ENCODE measurements around the gene SLC2A10.

Gene SLC2A10

GRCh38 chr20:46757135-46757534 is 47.7 kb downstream of the SLC2A10 start:
- TF ChIP-seq MYC (IDR thresholded peaks at IDR 0.05; ENCODE audit: low read depth, low read length) (no peak), MAX (IDR thresholded peaks at IDR 0.05; ENCODE audit: low read depth, low read length) (no peak), POLR2A (IDR thresholded peaks at IDR 0.05; ENCODE audit: extremely low read depth, insufficient read length) (no peak), CTCF (IDR thresholded peaks at IDR 0.05; ENCODE audit: low read depth, low read length) (no peak)
- H3K4me3 ChIP-seq (ENCODE audit: low read depth, low read length): no peak overlapping the region
- DNase-seq (ENCODE audit: low read depth): no peak

- TF ChIP-seq MYC (IDR thresholded peaks at IDR 0.05; ENCODE audit: low read depth, low read length) (peak; percentile 11; the same call in 1 of the 2 replicates), POLR2A (IDR thresholded peaks at IDR 0.05; ENCODE audit: extremely low read depth, insufficient read length) (no peak), CTCF (IDR thresholded peaks at IDR 0.05; ENCODE audit: low read depth, low read length) (peak; percentile 98)
- peak; percentile 73 for DNase-seq (ENCODE audit: low read depth)
- H3K4me3 ChIP-seq (ENCODE audit: low read depth, low read length): no peak overlapping the region
These were observed 48.6 kb downstream of the SLC2A10 start for GRCh38 chr20:46757754-46758678.

- no peak for DNase-seq (ENCODE audit: low read depth)
- TF ChIP-seq MYC (IDR thresholded peaks at IDR 0.05; ENCODE audit: low read depth, low read length) (no peak), CTCF (IDR thresholded peaks at IDR 0.05; ENCODE audit: low read depth, low read length) (no peak), MAX (IDR thresholded peaks at IDR 0.05; ENCODE audit: low read depth, low read length) (no peak), POLR2A (IDR thresholded peaks at IDR 0.05; ENCODE audit: extremely low read depth, insufficient read length) (no peak)
- H3K4me3 ChIP-seq (ENCODE audit: low read depth, low read length): no peak overlapping the region
These were observed 49.6 kb downstream of the SLC2A10 start for GRCh38 chr20:46758929-46759669.

GRCh38 chr20:46761566-46761965 is 52.1 kb downstream of the SLC2A10 start:
- TF ChIP-seq MYC (IDR thresholded peaks at IDR 0.05; ENCODE audit: low read depth, low read length) (no peak), MAX (IDR thresholded peaks at IDR 0.05; ENCODE audit: low read depth, low read length) (no peak), POLR2A (IDR thresholded peaks at IDR 0.05; ENCODE audit: extremely low read depth, insufficient read length) (no peak), CTCF (IDR thresholded peaks at IDR 0.05; ENCODE audit: low read depth, low read length) (no peak)
- no peak for DNase-seq (ENCODE audit: low read depth)
- no peak overlapping the region for H3K4me3 ChIP-seq (ENCODE audit: low read depth, low read length)

GRCh38 chr20:46764068-46764467 is 54.6 kb downstream of the SLC2A10 start:
- no peak for DNase-seq (ENCODE audit: low read depth)
- no peak for TF ChIP-seq MYC (IDR thresholded peaks at IDR 0.05; ENCODE audit: low read depth, low read length)
- no peak for TF ChIP-seq POLR2A (IDR thresholded peaks at IDR 0.05; ENCODE audit: extremely low read depth, insufficient read length)
- TF ChIP-seq CTCF (IDR thresholded peaks at IDR 0.05; ENCODE audit: low read depth, low read length): no peak
- no peak for TF ChIP-seq MAX (IDR thresholded peaks at IDR 0.05; ENCODE audit: low read depth, low read length)
- H3K4me3 ChIP-seq (ENCODE audit: low read depth, low read length): no peak overlapping the region

Data from NB4 (cell line).